Breast epithelium (tissue), 3 donors: ENCODE data around the gene MAP3K14.

ENCODE experiments used
- POLR2A ChIP-seq: fragments of 450-650 bp; IDR thresholded peaks from one replicate; pipeline ENCODE4 v1.6.1; 2016; ENCODE audit warnings: antibody characterized with exemption, mild to moderate bottlenecking, moderate library complexity
- POLR2AphosphoS5 ChIP-seq, 3 donors: sonication (generic); formaldehyde crosslinking; IDR thresholded peaks; one replicate each; pipeline ENCODE4 v1.6.1; 2017; ENCODE audit warnings: antibody characterized with exemption in 3 of 3
- TF ChIP-seq, protein P1 (sequence below), 3 donors: fragments of 450-650 bp; IDR thresholded peaks; one replicate each; pipeline ENCODE4 v1.5.1; 2016 to 2017; ENCODE audit warnings: antibody characterized with exemption in 3 of 3, mild to moderate bottlenecking in 3 of 3, moderate library complexity in 3 of 3

DNA sequence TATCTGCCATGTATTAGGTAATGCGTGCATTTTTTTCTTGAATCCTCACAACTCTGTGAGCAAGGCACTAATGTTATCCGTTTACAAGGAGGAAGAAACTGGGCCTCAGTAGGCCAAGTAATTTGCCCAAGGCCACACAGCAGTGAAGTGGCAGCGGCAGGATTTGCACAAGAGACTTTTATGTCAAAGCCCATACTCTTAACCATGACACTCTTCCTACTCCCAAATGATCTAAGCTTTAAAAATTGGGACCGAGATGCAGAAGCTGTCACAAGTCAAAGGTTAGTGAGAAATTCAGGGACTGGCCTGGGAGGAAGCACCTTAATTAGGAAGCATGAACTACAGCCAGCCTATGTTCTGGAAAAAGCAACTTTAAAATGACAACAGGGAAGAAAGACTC is 10.7 kb downstream of the MAP3K14 start:
- TF ChIP-seq, protein P1, sequence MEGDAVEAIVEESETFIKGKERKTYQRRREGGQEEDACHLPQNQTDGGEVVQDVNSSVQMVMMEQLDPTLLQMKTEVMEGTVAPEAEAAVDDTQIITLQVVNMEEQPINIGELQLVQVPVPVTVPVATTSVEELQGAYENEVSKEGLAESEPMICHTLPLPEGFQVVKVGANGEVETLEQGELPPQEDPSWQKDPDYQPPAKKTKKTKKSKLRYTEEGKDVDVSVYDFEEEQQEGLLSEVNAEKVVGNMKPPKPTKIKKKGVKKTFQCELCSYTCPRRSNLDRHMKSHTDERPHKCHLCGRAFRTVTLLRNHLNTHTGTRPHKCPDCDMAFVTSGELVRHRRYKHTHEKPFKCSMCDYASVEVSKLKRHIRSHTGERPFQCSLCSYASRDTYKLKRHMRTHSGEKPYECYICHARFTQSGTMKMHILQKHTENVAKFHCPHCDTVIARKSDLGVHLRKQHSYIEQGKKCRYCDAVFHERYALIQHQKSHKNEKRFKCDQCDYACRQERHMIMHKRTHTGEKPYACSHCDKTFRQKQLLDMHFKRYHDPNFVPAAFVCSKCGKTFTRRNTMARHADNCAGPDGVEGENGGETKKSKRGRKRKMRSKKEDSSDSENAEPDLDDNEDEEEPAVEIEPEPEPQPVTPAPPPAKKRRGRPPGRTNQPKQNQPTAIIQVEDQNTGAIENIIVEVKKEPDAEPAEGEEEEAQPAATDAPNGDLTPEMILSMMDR (IDR thresholded peaks at IDR 0.05) = no peak
- TF ChIP-seq POLR2A (no peak), POLR2AphosphoS5 (IDR thresholded peaks at IDR 0.05) (no peak)
